Measurements from ENCODE around the gene ZNF831. TPM values are rescaled to one million over a fixed set of nuclear protein-coding genes. Genes with fewer than 3 reads are reported as not detected.

ZNF831 gene
- total RNA-seq, 1 experiment from 2014 or later, result not detected

DNA sequence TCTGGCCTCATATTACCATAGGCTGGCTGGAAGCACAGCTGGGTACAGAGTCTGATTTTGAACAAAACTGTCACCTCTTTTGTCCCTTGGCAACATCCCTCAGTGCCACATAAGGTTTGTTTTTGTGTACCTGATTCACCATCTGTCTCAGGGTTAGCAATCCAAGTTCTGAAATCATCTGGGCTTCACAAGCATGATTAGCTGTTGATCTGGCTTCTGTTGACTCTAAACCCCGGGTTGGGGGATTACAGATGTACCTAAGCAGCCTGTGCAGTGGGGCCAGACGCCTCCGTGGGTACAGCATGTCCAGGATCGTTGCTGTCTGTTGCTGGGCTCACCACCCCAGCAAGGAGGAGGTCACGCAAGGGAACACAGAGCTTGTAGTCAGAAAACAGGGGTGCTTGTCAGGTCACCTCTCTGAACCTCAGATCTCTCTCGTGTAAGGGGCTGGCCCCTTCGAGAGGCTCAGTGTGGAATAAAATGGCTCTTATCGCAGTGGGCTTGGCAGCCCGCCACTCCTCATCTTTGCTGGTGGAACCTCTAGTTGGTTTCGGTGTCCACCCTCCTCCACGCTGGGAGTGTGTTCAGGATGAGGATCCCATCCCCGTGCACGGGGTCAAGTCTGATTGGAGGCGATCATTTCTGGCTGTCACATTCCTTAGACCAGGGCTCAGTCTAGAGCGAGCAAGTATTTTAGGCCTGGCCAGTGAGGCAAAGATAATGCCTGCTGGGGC lies 39.2 kb upstream of the ZNF831 start:
- H3K9me3 Mint-ChIP-seq (ENCODE audit: unreplicated experiment), result peaks cover 13% of the 10 kb centered on the region
- peaks cover 35% of the 10 kb centered on the region for H3K27me3 Mint-ChIP-seq (ENCODE audit: insufficient read depth, unreplicated experiment)
- no peak overlapping the region for H3K4me3 ChIP-seq (ENCODE audit: low read depth, low read length)
- TF ChIP-seq, protein P1, sequence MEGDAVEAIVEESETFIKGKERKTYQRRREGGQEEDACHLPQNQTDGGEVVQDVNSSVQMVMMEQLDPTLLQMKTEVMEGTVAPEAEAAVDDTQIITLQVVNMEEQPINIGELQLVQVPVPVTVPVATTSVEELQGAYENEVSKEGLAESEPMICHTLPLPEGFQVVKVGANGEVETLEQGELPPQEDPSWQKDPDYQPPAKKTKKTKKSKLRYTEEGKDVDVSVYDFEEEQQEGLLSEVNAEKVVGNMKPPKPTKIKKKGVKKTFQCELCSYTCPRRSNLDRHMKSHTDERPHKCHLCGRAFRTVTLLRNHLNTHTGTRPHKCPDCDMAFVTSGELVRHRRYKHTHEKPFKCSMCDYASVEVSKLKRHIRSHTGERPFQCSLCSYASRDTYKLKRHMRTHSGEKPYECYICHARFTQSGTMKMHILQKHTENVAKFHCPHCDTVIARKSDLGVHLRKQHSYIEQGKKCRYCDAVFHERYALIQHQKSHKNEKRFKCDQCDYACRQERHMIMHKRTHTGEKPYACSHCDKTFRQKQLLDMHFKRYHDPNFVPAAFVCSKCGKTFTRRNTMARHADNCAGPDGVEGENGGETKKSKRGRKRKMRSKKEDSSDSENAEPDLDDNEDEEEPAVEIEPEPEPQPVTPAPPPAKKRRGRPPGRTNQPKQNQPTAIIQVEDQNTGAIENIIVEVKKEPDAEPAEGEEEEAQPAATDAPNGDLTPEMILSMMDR (IDR thresholded peaks at IDR 0.05; ENCODE audit: insufficient read depth in 1 of 2, low read depth in 1 of 2, low read length in 1 of 2, severe bottlenecking in 1 of 2, unreplicated experiment in 1 of 2), result no peak
- no peaks in the 10 kb centered on the region for H3K9me3 ChIP-seq
- intact Hi-C loops (cut with micrococcal nuclease; ENCODE audit: unreplicated experiment), result no loop called here
- no peak overlapping the region for H3K27ac Mint-ChIP-seq (ENCODE audit: unreplicated experiment)
- ChIA-PET CTCF (no interaction called here), POLR2A (no interaction called here)
- H3K4me3 Mint-ChIP-seq (ENCODE audit: unreplicated experiment), result no peak overlapping the region
- peaks cover 1% of the 10 kb centered on the region; the same call in 1 of the 2 replicates for H3K27me3 ChIP-seq (replicated peaks; ENCODE audit: control insufficient read depth, insufficient read depth, low read length)
- peak in 1 of 2 experiments; percentile 29 for DNase-seq
- no peaks in the 10 kb centered on the region for H3K36me3 Mint-ChIP-seq (ENCODE audit: insufficient read depth, unreplicated experiment)
- BruUV-seq (replicated peaks), result no TSS peak
- no peaks in the 10 kb centered on the region for H3K4me1 Mint-ChIP-seq (ENCODE audit: low read depth, unreplicated experiment)
- no peaks in the 10 kb centered on the region for H3K36me3 ChIP-seq (ENCODE audit: control insufficient read depth, insufficient read depth, low read length)
- H3K4me1 ChIP-seq, result no peaks in the 10 kb centered on the region

DNA sequence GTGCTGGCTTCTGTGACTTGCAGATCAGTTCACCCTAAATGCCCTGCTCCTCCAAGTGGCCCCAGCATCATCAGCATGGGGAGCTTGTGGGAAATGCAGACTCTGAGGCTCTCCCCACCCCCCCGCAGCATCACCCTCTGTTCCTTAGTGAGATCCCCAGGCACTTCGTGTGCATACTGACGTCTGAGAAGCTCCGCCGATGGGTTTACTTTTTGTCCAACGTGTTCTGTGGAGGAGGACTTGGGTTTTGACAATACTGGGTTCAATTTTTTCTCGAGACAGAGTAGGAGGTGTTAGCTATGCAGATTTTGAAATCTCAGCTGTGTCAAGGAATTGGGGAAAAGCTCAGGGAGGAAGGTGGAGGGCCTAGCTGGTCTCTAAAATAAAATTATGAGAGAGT lies 38.3 kb upstream of the ZNF831 start:
- Histone ChIP-seq H3K9me3 (no peaks in the 10 kb centered on the region), H3K36me3 (ENCODE audit: control insufficient read depth, insufficient read depth, low read length) (no peaks in the 10 kb centered on the region), H3K27me3 (replicated peaks; ENCODE audit: control insufficient read depth, insufficient read depth, low read length) (peaks cover 1% of the 10 kb centered on the region; the same call in 1 of the 2 replicates), H3K4me3 (ENCODE audit: low read depth, low read length) (no peak overlapping the region), H3K4me1 (no peaks in the 10 kb centered on the region)
- Mint-ChIP-seq H3K27ac (ENCODE audit: unreplicated experiment) (no peak overlapping the region), H3K9me3 (ENCODE audit: unreplicated experiment) (peaks cover 13% of the 10 kb centered on the region), H3K27me3 (ENCODE audit: insufficient read depth, unreplicated experiment) (peaks cover 27% of the 10 kb centered on the region), H3K4me3 (ENCODE audit: unreplicated experiment) (no peak overlapping the region), H3K36me3 (ENCODE audit: insufficient read depth, unreplicated experiment) (no peaks in the 10 kb centered on the region), H3K4me1 (ENCODE audit: low read depth, unreplicated experiment) (no peaks in the 10 kb centered on the region)
- TF ChIP-seq, protein P1 (IDR thresholded peaks at IDR 0.05; ENCODE audit: insufficient read depth in 1 of 2, low read depth in 1 of 2, low read length in 1 of 2, severe bottlenecking in 1 of 2, unreplicated experiment in 1 of 2), result no peak
- peak in 1 of 2 experiments; percentile 26 for DNase-seq
- POLR2A ChIA-PET, result no interaction called here
- no TSS peak for BruUV-seq (replicated peaks)
- intact Hi-C loops (cut with micrococcal nuclease; ENCODE audit: unreplicated experiment), result no loop called here
- CTCF ChIA-PET, result interaction anchor here (0.6 kb wide), 1 partner anchor 252 kb away, joined by 3 read pairs; no protein-coding TSS in a partner anchor

DNA sequence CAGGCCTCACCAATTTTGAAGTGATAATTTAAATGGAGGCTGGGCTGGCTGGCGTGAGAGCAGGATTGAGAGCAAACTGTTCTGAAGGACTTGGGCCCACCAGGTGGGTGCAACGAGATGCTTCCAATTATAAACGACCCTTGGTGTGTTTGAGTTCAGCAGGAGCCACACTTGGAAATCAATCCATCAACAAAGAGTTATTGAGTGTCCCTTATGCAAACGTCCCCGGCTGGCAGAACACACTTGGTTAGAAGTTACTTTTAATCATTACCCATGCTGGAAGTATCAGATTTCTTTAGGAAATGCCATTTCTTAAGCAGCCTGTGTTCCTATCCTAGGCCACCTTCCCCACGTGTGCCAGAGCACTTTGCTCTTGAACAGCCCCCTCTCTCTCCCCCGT lies 37.8 kb upstream of the ZNF831 start:
- Mint-ChIP-seq H3K36me3 (ENCODE audit: insufficient read depth, unreplicated experiment) (no peaks in the 10 kb centered on the region), H3K27me3 (ENCODE audit: insufficient read depth, unreplicated experiment) (peaks cover 25% of the 10 kb centered on the region), H3K9me3 (ENCODE audit: unreplicated experiment) (peaks cover 13% of the 10 kb centered on the region), H3K4me3 (ENCODE audit: unreplicated experiment) (no peak overlapping the region), H3K4me1 (ENCODE audit: low read depth, unreplicated experiment) (no peaks in the 10 kb centered on the region), H3K27ac (ENCODE audit: unreplicated experiment) (no peak overlapping the region)
- Histone ChIP-seq H3K27me3 (replicated peaks; ENCODE audit: control insufficient read depth, insufficient read depth, low read length) (no peaks in the 10 kb centered on the region; the same call in 1 of the 2 replicates), H3K4me3 (ENCODE audit: low read depth, low read length) (no peak overlapping the region), H3K4me1 (no peaks in the 10 kb centered on the region), H3K9me3 (no peaks in the 10 kb centered on the region), H3K36me3 (ENCODE audit: control insufficient read depth, insufficient read depth, low read length) (no peaks in the 10 kb centered on the region)
- peak in 1 of 2 experiments; percentile 23 for DNase-seq
- TF ChIP-seq, protein P1 (IDR thresholded peaks at IDR 0.05; ENCODE audit: insufficient read depth in 1 of 2, low read depth in 1 of 2, low read length in 1 of 2, severe bottlenecking in 1 of 2, unreplicated experiment in 1 of 2), result no peak
- intact Hi-C loops (cut with micrococcal nuclease; ENCODE audit: unreplicated experiment), result no loop called here
- POLR2A ChIA-PET, result no interaction called here
- CTCF ChIA-PET, result interaction anchor here (0.6 kb wide), 1 partner anchor 253 kb away, joined by 3 read pairs; no protein-coding TSS in a partner anchor
- no TSS peak for BruUV-seq (replicated peaks)

All from Caco-2 (cell line).